ENCODE results near the gene ATAD3C.
A peak's percentile ranks its signal among the peaks of the same experiment; 100 is the strongest.
"Not testable (repeated sequence)": the region's sequence is repeated elsewhere in the genome, so short reads cannot be mapped to it uniquely, and the experiment has no call there.

ATAD3C gene

DNA sequence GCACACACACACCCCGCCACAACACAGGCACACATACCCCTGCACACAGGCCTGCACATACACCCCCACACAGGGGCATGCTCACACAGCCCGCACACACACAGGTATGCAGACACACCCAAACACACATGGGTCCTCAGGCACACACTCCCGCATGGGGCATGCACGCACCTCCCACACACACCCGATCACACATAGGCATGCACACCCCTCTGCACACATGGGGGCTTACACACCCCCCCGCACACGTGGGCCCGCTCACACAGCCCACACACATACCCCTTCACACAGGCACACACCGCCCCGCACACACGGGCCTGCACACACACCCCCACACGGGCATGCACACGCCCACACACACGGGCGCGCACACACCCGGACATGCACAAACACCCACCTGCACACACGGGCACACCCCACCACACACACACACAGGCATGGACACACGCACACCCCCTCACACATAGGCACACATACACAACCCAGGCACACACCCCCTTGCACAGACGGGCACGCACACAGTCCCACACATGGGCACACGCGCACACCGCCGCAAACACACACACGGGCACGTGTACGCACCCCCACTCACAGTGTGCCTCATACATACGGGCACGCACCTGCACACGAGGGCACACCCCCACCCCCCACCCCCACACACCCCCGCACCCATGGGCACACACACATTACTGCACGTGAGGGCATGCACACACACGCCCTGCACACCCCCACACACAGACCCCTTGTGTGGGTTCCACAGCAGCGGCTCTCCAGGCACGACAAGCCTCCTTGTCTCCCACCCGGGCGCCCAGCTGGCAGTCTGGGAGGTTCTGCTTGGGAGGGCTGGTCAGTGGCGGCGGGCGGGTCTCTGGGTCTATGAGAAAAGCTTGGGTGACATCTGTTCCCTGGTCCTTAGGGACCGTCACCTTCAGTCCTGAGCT, 30.3 kb downstream of the ATAD3C start:
- DNase-seq, result no peak

DNA sequence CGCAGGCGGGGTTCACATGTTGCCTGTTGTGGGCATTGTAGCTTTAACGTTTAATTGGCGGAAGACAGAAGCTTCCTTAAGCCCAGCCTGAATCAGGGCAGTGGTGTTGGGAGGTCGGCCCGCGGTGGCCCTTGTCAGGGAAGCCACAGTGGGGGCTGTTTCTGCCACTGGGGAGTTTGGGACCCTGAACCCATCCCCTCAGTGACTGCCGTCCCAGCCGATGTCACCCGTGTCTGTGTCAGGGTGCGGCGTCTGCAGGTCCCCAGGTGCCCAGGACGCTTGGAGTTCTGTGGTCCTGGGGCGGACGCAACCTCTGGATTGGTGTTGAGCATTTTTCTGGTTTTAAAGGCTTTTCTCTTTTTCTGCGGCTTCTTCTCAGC, 31.0 kb downstream of the ATAD3C start:
- not testable (repeated sequence) for DNase-seq

DNA sequence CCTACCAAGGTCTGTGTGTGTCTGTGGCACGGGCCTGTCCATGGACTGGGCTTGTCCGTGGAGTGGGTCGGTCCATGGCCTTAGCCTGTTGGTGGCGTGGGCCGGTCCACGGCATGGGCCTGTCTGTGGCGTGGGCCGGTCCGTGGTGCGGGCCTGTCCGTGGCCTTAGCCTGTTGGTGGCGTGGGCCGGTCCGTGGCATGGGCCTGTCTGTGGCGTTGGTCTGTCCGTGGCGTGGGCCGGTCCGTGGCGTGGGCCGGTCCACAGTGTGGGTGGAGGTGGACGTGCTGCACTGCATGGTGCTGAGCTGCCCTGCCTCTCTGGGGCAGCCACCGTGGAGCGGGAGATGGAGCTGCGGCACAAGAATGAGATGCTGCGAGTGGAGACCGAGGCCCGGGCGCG, 32.3 kb downstream of the ATAD3C start:
- DNase-seq, result not testable (repeated sequence)

DNA sequence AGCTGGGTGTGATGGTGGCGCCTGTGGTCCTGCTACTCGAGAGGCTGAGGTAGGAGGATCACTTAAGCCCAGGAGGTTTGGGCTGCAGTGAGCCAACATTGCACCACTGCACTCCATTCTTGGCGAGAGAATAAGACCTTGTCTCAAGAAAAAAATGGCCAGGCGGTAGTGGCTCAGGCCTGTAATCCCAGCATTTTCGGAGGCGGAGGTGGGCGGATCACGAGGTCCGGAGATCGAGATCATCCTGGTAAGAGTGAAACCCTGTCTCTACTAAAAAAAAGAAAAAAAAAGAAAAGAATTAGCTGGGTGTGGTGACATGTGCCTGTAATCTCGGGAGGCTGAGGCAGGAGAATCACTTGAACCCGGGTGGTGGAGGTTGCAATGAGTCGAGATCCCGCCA, 33.4 kb downstream of the ATAD3C start:
- DNase-seq, result no peak

DNA sequence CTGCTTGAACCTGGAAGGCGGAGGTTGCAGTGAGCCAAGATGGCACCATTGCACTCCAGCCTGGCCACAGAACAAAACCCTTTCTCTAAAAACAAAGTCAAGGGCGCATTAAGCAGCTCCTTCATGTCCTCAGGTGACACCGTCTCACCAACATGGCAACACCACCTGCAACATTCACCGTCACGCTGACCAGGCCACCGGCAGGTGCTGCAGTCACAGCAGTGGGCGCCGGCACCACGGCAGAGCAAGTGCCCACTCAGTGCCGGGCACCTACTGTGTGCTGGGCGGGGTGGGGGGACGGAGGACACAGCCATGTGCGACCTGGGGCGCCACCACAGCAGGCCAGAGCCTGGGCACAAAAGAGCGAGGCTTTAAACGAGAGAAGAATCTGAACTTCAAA, 34.2 kb downstream of the ATAD3C start:
- no peak for DNase-seq

DNA sequence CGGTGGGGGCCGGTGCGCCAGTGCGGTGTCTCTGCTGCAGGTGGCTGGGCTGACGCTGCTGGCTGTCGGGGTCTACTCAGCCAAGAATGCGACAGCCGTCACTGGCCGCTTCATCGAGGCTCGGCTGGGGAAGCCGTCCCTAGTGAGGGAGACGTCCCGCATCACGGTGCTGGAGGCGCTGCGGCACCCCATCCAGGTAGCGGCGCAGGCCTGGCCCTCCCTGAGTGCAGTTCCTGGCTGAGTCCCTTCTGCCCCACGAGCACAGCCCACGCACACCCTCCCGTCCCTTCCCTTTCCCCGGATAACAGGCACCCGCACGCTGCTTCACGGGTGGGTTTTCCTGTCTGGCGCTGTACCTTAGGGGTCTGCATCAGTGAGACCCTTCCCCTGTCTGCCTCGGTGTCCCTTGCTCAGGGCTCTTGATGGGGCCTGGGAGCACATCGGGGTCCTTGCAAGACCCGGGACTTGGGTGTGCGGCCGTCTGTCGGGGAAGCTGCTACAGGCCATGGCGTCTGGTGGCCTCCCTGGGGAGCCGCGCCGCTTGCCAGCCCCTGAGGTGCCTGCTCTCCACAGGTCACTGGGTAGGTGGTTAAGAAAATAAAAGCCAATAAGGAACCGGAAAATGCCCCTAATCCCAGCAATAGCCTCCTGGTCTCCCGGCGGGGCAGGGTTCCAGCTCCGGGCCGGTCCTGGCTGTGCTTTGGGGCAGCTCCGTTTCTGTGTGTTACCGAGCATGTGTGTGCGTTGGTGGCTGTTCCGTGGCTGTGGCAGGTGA, 35.7 kb downstream of the ATAD3C start:
- not testable (repeated sequence) for DNase-seq

DNA sequence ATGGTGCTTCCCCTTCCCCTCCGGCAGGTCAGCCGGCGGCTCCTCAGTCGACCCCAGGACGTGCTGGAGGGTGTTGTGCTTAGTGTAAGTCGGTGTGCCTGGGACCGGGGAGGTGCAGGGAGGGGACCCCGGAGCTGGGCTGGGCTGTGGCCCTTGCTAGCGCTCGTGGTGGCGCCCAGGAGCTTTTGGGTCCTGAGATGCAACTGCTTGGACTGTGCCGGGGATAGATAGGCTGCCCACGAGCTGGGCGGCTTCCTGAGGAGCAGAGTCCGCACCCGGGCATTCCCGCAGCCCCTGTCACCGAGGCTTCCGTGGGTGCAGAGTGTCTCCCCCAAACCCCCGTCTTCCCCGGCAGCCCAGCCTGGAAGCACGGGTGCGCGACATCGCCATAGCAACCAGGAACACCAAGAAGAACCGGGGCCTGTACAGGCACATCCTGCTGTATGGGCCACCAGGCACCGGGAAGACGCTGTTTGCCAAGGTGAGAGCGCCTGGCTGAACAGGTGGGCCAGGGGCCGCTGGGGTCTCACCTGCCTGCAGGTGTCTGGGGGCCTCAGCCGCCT, 36.3 kb downstream of the ATAD3C start:
- DNase-seq, result not testable (repeated sequence)

DNA sequence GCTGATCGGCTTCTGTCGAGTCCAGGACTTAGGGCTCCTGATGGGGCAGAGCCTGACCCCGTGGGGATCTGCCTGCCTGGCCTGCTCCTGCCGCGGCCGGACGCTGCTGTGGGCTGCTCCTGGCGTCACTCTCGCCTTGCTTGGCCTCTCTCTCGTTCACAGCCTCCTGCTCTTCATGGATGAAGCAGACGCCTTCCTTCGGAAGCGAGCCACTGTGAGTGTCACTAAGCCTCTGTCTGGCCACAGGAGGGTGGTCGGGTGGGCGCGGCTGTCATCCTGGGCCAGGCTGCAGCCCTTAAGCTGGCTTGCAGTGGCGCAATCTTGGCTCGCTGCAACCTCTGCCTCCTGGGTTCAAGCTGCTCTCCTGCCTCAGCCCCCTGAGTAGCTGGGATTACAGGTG, 38.2 kb downstream of the ATAD3C start:
- DNase-seq, result no peak

DNA sequence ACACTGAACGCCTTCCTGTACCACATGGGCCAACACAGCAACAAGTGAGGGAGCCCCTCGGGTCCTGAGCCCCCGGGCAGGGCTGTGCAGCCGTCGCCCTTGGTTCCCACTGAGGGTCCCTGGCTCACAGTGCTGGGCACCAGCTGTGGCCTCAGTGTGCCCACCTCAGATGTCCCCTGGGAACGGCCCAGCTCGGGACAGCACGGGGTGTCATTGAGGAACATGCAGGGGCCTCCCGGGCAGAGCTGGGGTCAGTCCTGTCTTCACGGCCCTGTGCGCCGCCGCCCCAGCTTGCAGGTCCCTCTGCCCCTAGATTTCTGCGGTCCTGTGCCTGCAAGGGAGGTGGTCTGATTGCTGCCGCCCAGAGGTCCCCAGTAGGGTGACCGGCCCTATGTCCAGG, 39.7 kb downstream of the ATAD3C start:
- DNase-seq, result no peak

DNA sequence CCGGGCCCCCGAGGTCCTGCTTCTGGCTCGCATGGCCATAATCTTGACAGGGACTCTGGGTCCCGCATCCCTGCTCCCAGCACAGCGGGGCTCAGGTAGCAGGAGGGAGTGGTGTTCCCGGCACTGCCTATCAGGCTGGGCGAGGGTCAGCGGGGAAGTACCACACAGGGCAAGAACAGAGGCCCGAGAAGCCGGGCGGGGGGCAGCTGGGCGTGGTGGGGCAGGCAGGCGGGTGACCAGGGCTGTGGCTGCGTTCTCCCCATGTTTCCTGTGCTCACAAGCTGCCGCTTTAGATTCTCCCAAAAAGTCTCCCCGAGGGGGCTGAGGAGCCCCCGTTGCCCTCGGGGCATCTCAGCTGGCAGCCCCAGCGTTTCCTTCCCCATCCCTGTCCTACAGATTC, 40.4 kb downstream of the ATAD3C start:
- no peak for DNase-seq

DNA sequence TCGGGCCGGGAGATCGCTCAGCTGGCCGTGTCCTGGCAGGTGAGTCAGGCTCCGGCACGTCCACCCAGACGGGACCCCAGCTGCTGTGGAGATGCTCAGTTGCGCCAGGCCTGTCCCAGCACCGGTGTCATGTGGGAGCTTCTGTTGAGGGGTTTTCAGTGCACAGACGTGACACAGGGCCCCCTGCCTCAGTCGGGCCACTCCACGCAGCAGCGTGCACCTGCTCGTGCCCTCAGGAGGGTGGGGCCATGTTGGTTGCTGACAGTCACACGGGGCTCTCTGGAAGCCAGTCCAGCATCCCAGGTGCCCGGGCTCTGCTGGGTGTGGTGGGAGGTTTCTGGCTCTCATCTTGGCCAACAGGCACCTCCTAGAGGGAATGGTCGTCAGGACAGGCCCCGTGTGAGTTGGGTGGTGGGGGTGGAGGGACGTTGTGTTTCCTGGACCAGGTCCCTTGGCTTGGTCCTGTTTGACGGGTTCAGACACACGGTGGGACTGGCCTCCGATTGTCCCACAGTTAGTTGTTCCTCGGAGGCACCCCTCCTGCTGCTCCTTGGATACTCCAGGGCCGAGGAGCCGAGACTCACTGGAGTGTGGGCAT, 41.2 kb downstream of the ATAD3C start:
- DNase-seq, result no peak

DNA sequence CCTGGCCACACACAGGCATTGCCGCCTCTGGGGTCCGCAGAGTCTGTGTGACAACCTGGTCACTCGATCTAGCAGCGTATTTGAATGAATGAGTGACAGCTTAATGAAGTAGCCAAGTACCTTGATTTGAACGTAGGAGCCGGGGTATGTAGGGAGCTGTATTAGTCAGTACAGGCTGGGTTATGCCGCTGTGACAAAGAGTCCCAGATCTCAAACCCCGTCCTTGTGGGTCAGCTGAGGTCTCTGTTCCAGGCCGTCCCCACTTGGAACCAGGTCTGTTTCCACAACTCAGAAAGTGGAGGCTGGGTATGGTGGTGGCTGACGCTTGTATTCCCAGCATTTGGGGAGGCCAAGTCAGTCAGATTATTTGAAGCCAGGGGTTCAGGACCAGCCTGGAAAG, 42.1 kb downstream of the ATAD3C start:
- no peak for DNase-seq

DNA sequence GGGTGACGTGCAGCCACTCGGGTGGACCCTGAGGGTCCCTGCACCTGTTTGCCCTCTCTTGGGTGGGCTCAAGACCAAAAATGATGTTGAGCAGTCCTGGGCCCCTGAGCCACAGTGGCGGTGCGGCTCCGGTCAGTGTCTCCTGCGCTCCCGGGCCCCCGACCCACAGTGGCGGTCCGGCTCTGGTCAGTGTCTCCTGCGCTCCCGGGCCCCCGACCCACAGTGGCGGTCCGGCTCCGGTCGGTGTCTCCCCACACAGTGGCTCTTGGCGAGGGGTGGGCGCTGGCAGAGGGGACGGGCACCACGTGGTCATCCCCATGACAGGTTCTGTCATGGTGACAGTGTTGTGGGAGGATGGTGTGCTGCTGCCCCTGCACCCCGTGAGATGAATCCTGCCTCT, 44.8 kb downstream of the ATAD3C start:
- not testable (repeated sequence) for DNase-seq

DNA sequence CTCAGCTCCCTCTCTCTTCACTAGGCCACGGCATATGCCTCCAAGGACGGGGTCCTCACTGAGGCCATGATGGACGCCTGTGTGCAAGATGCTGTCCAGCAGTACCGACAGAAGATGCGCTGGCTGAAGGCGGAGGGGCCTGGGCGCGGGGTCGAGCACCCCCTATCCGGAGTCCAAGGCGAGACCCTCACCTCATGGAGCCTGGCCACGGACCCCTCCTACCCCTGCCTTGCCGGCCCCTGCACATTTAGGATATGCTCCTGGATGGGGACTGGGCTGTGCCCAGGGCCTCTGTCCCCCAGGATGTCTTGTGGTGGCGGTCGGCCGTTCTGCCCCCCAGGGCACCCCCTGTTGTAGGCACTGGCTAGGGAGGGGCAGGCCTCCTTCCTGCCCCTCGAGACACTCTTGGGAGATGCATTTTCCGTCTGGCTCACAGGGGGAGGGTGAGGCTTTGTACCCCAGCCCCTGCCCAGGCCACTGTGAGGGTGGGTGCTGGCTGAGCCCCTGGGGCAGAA, 46.0 kb downstream of the ATAD3C start:
- DNase-seq, result not testable (repeated sequence)

DNA sequence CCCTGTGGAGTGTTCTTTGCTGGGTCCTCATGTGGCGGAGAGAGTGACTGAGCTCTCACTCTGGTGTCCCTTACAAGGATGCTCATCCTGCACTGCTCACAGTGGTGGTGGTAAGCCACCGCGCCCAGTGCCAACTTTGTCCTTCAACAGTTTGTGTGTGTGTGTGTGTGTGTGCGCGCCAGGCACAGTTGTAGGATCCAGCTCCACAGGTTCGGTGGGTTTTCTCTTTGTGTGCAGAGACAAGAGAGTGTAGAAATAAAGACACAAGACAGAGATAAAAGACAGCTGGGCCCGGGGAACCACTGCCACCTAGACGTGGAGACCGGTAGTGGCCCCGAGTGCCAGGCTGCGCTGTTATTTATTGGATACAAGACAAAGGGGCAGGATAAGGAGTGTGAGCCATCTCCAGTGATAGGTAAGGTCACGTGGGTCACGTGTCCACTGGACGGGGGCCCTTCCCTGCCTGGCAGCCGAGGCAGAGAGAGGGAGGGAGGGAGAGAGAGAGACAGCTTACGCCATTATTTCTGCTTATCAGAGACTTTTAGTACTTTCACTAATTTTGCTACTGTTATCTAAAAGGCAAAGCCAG, 55.4 kb downstream of the ATAD3C start:
- DNase-seq, result peak; percentile 74

DNA sequence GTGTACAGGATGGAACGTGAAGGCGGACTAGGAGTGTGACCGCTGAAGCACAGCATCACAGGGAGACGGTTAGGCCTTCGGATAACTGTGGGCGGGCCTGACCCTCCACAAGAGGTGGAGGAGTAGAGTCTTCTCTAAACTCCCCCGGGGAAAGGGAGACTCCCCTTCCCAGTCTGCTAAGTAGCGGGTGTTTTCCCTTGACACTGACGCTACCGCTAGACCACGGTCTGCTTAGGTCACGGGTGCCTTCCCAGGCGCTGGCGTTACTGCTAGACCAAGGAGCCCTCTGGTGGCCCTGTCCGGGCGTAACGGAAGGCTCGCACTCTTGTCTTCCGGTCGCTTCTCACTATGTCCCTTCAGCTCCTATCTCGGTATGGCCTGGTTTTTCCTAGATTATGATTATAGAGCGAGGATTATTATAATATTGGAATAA, 55.9 kb downstream of the ATAD3C start:
- DNase-seq, result not testable (repeated sequence)

DNA sequence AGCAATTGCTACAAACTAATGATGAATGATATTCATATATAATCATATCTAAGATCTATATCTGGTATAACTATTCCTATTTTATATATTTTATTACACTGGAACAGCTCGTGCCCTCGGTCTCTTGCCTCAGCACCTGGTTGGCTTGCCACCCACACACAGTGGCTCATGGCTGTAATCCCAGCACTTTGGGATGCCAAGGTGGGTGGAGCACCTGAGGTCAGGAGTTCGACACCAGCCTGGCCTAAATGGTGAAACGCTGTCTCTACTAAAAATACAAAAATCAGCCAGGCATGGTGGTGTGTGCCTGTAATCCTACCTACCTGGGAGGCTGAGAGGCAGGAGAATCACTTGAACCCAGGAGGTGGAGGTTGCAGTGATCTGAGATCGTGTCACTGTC, 56.3 kb downstream of the ATAD3C start:
- not testable (repeated sequence) for DNase-seq

DNA sequence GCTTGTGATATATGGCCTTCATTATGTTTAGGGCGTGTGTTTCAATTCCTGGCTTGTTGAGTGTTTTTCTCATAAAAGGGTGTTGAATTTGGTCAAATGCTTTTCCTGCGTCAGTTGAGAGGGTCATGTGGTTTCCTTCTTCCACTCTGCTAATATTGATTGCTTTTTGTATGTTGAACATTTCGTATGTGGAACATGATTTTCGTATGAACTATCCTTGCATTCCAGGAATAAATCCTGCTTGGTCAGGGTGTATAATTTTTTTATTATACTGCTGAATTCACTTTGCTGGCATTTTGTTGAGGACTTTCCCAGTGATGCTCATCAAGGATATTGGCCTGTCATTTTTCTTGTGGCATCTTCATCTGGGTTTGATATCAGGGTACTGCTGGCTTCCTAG, 57.8 kb downstream of the ATAD3C start:
- DNase-seq, result no peak

DNA sequence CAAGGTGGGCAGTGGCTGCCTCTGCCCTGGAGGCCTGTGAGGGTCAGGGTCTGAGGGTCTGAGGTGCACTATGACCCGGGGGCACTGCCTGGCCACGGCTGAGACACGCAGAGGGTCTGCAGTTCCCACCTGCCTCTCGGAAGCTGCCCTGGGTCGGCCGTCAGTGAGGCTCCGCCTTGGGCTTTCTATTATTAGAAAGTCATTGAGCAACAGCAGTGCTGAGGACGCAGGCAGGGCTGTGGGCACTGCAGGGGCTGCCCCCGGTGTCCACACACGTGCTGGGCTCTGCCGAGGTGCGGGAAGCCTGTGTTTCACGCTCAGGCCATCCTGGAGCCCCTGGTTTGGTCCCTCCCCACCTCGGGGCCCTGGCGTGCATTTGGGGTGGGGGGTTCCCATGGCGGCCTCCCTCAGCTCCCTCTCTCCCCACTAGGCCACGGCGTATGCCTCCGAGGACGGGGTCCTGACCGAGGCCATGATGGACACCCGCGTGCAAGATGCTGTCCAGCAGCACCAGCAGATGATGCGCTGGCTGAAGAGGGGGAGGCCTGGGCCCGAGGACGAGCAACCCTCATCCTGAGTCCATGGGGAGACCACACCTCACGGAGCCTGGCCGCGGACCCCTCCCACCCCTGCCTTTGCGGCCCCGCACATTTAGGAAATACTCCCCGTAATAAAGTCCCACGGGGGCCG, 59.4 kb downstream of the ATAD3C start:
- DNase-seq, result not testable (repeated sequence)

DNA sequence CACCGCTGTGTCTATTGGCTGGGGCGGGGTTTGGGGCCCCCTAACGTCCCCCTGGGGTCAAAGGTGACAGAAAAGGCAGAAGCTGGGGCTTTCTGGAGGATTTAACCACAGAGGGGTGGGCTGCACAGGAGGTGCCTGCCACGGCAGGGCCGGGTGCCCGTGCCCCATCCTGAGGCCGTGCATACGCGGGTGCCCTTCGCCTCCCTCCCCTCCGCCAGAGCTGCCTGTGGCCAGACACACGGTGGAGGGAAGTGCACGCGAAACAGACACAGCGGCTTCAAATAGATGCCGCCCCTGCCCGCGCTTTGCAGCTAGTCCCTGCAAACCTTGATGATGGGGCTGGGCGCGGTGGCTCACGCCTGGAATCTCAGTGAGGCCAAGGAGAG, 60.0 kb downstream of the ATAD3C start:
- DNase-seq, result not testable (repeated sequence)

DNA sequence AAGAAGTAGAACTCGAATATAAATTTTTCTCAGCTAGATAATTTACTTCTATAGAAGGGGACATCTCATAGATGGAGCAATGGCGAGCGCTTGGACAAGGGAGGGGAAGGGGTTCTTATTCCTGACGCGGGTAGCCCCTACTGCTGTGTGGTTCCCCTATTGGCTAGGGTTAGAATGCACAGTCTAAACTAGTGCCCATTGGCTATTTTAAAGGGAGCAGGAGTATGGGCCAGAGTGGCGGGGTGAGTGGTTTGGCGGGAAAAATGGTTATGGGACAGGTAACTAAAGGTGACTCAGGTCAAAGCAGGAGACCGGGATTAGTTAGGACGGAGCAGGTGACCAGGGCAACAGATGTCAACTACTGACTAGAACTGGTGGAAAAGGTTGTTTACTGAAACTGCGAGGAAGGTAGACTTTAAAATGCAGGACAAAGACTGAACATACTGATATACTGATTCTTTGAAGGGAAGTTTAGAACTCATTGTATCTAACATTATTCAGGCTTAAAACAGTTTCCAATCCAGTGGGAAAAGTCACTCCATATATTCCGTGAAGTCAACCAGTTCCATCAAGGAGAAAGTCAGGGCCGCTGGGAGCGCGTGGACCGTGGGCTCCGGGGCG, 61.5 kb downstream of the ATAD3C start:
- DNase-seq, result no peak

All from activated naive CD4-positive, alpha-beta T cell treated with anti-CD3 and anti-CD28 coated beads, Interleukin-2, amount 50 U/mL, for 16 hours (primary cell).